ENCODE data around the gene PRUNE2. TPM values are rescaled to one million over a fixed set of nuclear protein-coding genes. Genes with fewer than 3 reads are reported as not detected.
A peak's percentile ranks its signal among the peaks of the same experiment; 100 is the strongest.

Gene PRUNE2
- total and polyA plus RNA-seq, 9 of the 15 experiments (the other 6 are each of a cell fraction or from before 2014, with no cell fraction given), result 0.05 to 0.45 (median 0.18) TPM; not detected in 1

- CTCF ChIA-PET (ENCODE audit: low intra/inter-chr PET ratio), result no interaction called here
- intact Hi-C loops (cut with micrococcal nuclease) (no loop called here), in situ Hi-C loops (cut with MboI) (no loop called here)
- DNase-seq (ENCODE audit: extremely low read depth in 1 of 4, low spot score in 3 of 4), result no peak
- H3K9me1 ChIP-seq (ENCODE audit: control insufficient read depth, insufficient read depth, low read length), result no peaks in the 10 kb centered on the region
- no peaks in the 10 kb centered on the region for H4K20me1 ChIP-seq (replicated peaks; ENCODE audit: control insufficient read depth, insufficient read depth, low read length)
- BruUV-seq (replicated peaks), result no TSS peak
- H3K79me2 ChIP-seq (ENCODE audit: control insufficient read depth, insufficient read depth, low read length), result no peaks in the 10 kb centered on the region
- POLR2A ChIA-PET, result no interaction called here
- no peaks in the 10 kb centered on the region for H3K27me3 ChIP-seq (ENCODE audit: control insufficient read depth in 2 of 2, insufficient read depth in 2 of 2, low read length in 2 of 2)
- H3K27ac ChIP-seq (ENCODE audit: extremely low read depth, low read depth, low read length), result no peak overlapping the region
- FAIRE-seq, result no peak
- ATAC-seq, result no peak
- no peaks in the 10 kb centered on the region for H3K9me3 ChIP-seq (replicated peaks; ENCODE audit: control insufficient read depth, insufficient read depth, low read depth, low read length)
- H2AFZ ChIP-seq (ENCODE audit: low read depth, low read length), result no peak overlapping the region
- H3K36me3 ChIP-seq (ENCODE audit: control insufficient read depth, insufficient read depth, low read length), result no peaks in the 10 kb centered on the region
- 0% methylated on average over 3 of the region's 3 CpGs for WGBS (ENCODE audit: insufficient coverage, low coverage, missing lambda C conversion rate)
- H3K4me1 ChIP-seq (replicated peaks in 1 of 2; ENCODE audit: control insufficient read depth in 2 of 2, insufficient read depth in 2 of 2, low read length in 2 of 2), result no peaks in the 10 kb centered on the region; a peak in 1 of 5 replicates
- H3K4me3 ChIP-seq, result no peak overlapping the region
- no peak overlapping the region for H3K9ac ChIP-seq (ENCODE audit: insufficient read depth in 1 of 2, low read depth in 2 of 2, low read length in 2 of 2)
- no peak for TF ChIP-seq KAT7 (CRISPR knock-in tag; IDR thresholded peaks at IDR 0.05; ENCODE audit: borderline replicate concordance)
- no peak for TF ChIP-seq ZC3H8 (IDR thresholded peaks at IDR 0.05)
- TF ChIP-seq MEF2A (IDR thresholded peaks at IDR 0.05; ENCODE audit: control insufficient read depth, low read depth, low read length), result no peak
- TF ChIP-seq U2AF1 (optimal IDR thresholded peaks at IDR 0.05; ENCODE audit: low read depth, low read length), result no peak
- H3K4me2 ChIP-seq (ENCODE audit: insufficient read depth, low read length), result no peak overlapping the region
These were observed 148.8 kb downstream of the PRUNE2 start for GRCh38 chr9:76756941-76757673.

DNA sequence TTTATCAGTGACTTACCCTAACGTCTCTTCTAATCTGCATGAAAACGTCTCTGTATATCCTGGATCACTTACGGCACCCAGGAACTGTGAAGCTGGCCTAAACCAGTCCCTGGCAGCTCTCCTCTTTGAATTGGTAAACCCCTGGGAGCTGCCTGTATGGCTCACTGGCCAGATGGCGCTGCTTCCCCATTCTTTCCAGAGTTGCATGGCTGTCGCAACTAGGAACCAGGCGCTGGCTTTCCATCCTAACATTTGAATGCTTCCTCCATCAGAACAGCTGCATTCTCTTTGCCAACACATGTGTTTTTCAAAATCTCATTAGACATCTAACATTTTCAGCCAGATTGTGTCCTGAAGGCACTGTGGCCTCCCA lies 149.7 kb downstream of the PRUNE2 start:
- H3K4me1 ChIP-seq (replicated peaks in 1 of 2; ENCODE audit: control insufficient read depth in 2 of 2, insufficient read depth in 2 of 2, low read length in 2 of 2), result no peaks in the 10 kb centered on the region; a peak in 1 of 5 replicates
- H3K27ac ChIP-seq (ENCODE audit: extremely low read depth, low read depth, low read length), result no peak overlapping the region
- POLR2A ChIA-PET, result interaction anchor here (0.8 kb wide), 1 partner anchor 273 kb away, joined by 3 read pairs; no protein-coding TSS in a partner anchor
- H3K9me3 ChIP-seq (replicated peaks; ENCODE audit: control insufficient read depth, insufficient read depth, low read depth, low read length), result no peaks in the 10 kb centered on the region
- peak; percentile 69 for ATAC-seq
- H3K79me2 ChIP-seq (ENCODE audit: control insufficient read depth, insufficient read depth, low read length), result no peaks in the 10 kb centered on the region
- peak in 1 of 4 experiments; percentile 1 for DNase-seq (ENCODE audit: extremely low read depth in 1 of 4, low spot score in 3 of 4)
- no peak overlapping the region for H3K4me2 ChIP-seq (ENCODE audit: insufficient read depth, low read length)
- no TSS peak for BruUV-seq (replicated peaks)
- H3K9me1 ChIP-seq (ENCODE audit: control insufficient read depth, insufficient read depth, low read length), result no peaks in the 10 kb centered on the region
- CTCF ChIA-PET (ENCODE audit: low intra/inter-chr PET ratio), result no interaction called here
- no peak overlapping the region for H3K9ac ChIP-seq (ENCODE audit: insufficient read depth in 1 of 2, low read depth in 2 of 2, low read length in 2 of 2)
- intact Hi-C loops (cut with micrococcal nuclease) (no loop called here), in situ Hi-C loops (cut with MboI) (no loop called here)
- H2AFZ ChIP-seq (ENCODE audit: low read depth, low read length), result no peak overlapping the region
- 3% methylated on average over 6 of the region's 6 CpGs for WGBS (ENCODE audit: insufficient coverage, low coverage, missing lambda C conversion rate)
- H4K20me1 ChIP-seq (replicated peaks; ENCODE audit: control insufficient read depth, insufficient read depth, low read length), result no peaks in the 10 kb centered on the region
- no peak for FAIRE-seq
- H3K36me3 ChIP-seq (ENCODE audit: control insufficient read depth, insufficient read depth, low read length), result no peaks in the 10 kb centered on the region
- no peaks in the 10 kb centered on the region for H3K27me3 ChIP-seq (ENCODE audit: control insufficient read depth in 2 of 2, insufficient read depth in 2 of 2, low read length in 2 of 2)
- no peak overlapping the region for H3K4me3 ChIP-seq
- TF ChIP-seq ZNF766 (CRISPR knock-in tag; conservative IDR thresholded peaks at IDR 0.05) (no peak), ZNF431 (CRISPR knock-in tag; IDR thresholded peaks at IDR 0.05) (no peak)
- TF ChIP-seq, protein P1, sequence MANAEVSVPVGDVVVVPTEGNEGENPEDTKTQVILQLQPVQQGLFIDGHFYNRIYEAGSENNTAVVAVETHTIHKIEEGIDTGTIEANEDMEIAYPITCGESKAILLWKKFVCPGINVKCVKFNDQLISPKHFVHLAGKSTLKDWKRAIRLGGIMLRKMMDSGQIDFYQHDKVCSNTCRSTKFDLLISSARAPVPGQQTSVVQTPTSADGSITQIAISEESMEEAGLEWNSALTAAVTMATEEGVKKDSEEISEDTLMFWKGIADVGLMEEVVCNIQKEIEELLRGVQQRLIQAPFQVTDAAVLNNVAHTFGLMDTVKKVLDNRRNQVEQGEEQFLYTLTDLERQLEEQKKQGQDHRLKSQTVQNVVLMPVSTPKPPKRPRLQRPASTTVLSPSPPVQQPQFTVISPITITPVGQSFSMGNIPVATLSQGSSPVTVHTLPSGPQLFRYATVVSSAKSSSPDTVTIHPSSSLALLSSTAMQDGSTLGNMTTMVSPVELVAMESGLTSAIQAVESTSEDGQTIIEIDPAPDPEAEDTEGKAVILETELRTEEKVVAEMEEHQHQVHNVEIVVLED (CRISPR knock-in tag; IDR thresholded peaks at IDR 0.05), result no peak

Data from K562 (cell line).